ENCODE data around the gene C12orf60. TPM values are rescaled to one million over a fixed set of nuclear protein-coding genes. Genes with fewer than 3 reads are reported as not detected.

C12orf60 gene
- total and polyA plus RNA-seq, 2 of the 8 experiments (the other 6 are each of a cell fraction or from before 2014, with no cell fraction given) = 1.2 to 1.5 TPM

DNA sequence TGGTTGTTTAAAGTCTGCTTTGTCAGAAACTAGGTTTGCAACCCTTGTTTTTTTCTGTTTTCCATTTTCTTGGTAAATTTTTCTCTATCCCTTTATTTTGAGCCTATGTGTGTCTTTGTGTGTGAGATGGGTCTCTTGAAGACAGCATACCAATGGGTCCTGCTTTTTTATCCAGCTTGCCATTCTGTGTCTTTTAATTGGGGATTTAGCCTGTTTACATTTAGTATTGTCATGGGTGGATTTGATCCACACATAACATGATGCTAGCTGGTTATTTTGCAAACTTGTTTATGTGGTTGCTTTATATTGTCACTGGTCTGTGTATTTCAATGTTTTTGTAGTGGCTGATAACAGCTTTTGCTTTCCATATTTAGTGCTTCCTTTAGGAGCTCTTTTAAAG lies 57.0 kb downstream of the C12orf60 start (continued):
- TF ChIP-seq, protein P1, sequence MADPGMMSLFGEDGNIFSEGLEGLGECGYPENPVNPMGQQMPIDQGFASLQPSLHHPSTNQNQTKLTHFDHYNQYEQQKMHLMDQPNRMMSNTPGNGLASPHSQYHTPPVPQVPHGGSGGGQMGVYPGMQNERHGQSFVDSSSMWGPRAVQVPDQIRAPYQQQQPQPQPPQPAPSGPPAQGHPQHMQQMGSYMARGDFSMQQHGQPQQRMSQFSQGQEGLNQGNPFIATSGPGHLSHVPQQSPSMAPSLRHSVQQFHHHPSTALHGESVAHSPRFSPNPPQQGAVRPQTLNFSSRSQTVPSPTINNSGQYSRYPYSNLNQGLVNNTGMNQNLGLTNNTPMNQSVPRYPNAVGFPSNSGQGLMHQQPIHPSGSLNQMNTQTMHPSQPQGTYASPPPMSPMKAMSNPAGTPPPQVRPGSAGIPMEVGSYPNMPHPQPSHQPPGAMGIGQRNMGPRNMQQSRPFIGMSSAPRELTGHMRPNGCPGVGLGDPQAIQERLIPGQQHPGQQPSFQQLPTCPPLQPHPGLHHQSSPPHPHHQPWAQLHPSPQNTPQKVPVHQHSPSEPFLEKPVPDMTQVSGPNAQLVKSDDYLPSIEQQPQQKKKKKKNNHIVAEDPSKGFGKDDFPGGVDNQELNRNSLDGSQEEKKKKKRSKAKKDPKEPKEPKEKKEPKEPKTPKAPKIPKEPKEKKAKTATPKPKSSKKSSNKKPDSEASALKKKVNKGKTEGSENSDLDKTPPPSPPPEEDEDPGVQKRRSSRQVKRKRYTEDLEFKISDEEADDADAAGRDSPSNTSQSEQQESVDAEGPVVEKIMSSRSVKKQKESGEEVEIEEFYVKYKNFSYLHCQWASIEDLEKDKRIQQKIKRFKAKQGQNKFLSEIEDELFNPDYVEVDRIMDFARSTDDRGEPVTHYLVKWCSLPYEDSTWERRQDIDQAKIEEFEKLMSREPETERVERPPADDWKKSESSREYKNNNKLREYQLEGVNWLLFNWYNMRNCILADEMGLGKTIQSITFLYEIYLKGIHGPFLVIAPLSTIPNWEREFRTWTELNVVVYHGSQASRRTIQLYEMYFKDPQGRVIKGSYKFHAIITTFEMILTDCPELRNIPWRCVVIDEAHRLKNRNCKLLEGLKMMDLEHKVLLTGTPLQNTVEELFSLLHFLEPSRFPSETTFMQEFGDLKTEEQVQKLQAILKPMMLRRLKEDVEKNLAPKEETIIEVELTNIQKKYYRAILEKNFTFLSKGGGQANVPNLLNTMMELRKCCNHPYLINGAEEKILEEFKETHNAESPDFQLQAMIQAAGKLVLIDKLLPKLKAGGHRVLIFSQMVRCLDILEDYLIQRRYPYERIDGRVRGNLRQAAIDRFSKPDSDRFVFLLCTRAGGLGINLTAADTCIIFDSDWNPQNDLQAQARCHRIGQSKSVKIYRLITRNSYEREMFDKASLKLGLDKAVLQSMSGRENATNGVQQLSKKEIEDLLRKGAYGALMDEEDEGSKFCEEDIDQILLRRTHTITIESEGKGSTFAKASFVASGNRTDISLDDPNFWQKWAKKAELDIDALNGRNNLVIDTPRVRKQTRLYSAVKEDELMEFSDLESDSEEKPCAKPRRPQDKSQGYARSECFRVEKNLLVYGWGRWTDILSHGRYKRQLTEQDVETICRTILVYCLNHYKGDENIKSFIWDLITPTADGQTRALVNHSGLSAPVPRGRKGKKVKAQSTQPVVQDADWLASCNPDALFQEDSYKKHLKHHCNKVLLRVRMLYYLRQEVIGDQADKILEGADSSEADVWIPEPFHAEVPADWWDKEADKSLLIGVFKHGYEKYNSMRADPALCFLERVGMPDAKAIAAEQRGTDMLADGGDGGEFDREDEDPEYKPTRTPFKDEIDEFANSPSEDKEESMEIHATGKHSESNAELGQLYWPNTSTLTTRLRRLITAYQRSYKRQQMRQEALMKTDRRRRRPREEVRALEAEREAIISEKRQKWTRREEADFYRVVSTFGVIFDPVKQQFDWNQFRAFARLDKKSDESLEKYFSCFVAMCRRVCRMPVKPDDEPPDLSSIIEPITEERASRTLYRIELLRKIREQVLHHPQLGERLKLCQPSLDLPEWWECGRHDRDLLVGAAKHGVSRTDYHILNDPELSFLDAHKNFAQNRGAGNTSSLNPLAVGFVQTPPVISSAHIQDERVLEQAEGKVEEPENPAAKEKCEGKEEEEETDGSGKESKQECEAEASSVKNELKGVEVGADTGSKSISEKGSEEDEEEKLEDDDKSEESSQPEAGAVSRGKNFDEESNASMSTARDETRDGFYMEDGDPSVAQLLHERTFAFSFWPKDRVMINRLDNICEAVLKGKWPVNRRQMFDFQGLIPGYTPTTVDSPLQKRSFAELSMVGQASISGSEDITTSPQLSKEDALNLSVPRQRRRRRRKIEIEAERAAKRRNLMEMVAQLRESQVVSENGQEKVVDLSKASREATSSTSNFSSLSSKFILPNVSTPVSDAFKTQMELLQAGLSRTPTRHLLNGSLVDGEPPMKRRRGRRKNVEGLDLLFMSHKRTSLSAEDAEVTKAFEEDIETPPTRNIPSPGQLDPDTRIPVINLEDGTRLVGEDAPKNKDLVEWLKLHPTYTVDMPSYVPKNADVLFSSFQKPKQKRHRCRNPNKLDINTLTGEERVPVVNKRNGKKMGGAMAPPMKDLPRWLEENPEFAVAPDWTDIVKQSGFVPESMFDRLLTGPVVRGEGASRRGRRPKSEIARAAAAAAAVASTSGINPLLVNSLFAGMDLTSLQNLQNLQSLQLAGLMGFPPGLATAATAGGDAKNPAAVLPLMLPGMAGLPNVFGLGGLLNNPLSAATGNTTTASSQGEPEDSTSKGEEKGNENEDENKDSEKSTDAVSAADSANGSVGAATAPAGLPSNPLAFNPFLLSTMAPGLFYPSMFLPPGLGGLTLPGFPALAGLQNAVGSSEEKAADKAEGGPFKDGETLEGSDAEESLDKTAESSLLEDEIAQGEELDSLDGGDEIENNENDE (IDR thresholded peaks at IDR 0.05; ENCODE audit: insufficient replicate concordance, low read length) = no peak
- TF ChIP-seq POLR2A (IDR thresholded peaks at IDR 0.05; ENCODE audit: control extremely low read depth in 1 of 2, low read depth in 2 of 2, low read length in 2 of 2) (no peak), FOSL1 (IDR thresholded peaks at IDR 0.05; ENCODE audit: insufficient read depth, low read depth, low read length) (no peak), RNF2 (IDR thresholded peaks at IDR 0.05; ENCODE audit: borderline replicate concordance, low read depth, low read length, missing control alignments, poor library complexity, severe bottlenecking) (no peak), SIN3A (conservative IDR thresholded peaks at IDR 0.05 in 1 of 2, IDR thresholded peaks at IDR 0.05 in 1 of 2; ENCODE audit: low read depth in 1 of 2, low read length in 2 of 2) (no peak), BACH1 (IDR thresholded peaks at IDR 0.05; ENCODE audit: low read length) (no peak)
- TF ChIP-seq, protein P2, sequence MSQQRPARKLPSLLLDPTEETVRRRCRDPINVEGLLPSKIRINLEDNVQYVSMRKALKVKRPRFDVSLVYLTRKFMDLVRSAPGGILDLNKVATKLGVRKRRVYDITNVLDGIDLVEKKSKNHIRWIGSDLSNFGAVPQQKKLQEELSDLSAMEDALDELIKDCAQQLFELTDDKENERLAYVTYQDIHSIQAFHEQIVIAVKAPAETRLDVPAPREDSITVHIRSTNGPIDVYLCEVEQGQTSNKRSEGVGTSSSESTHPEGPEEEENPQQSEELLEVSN (IDR thresholded peaks at IDR 0.05) = no peak
- TF ChIP-seq, protein P3, sequence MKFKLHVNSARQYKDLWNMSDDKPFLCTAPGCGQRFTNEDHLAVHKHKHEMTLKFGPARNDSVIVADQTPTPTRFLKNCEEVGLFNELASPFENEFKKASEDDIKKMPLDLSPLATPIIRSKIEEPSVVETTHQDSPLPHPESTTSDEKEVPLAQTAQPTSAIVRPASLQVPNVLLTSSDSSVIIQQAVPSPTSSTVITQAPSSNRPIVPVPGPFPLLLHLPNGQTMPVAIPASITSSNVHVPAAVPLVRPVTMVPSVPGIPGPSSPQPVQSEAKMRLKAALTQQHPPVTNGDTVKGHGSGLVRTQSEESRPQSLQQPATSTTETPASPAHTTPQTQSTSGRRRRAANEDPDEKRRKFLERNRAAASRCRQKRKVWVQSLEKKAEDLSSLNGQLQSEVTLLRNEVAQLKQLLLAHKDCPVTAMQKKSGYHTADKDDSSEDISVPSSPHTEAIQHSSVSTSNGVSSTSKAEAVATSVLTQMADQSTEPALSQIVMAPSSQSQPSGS (IDR thresholded peaks at IDR 0.05; ENCODE audit: low read length) = no peak

Data from H1 (cell line).